CD8-positive, alpha-beta memory T cell (primary cell): ENCODE data around the gene BUD23. TPM values are rescaled to one million over a fixed set of nuclear protein-coding genes. Genes with fewer than 3 reads are reported as not detected.
"Not testable (repeated sequence)": the region's sequence is repeated elsewhere in the genome, so short reads cannot be mapped to it uniquely, and the experiment has no call there.

Experiments
- CTCF ChIA-PET: fragments of 350-600 bp; sonication (Branson Sonifier 250); formaldehyde crosslinking; loops from one replicate; lab custom pipeline; 2021; ENCODE audit warnings: antibody characterized with exemption; lab: Charles Lee
- POLR2A ChIA-PET: fragments of 350-600 bp; sonication (Branson Sonifier 250); formaldehyde crosslinking; loops from one replicate; lab custom pipeline; 2021; ENCODE audit warnings: antibody characterized with exemption; lab: Charles Lee
- DNase-seq, 5 donors: peaks; one replicate each; pipeline versions ENCODE4 v3.0.0 to v3.0.0-alpha.2; 2020 to 2022; ENCODE audit warnings: mixed read lengths in 1 of 5
- H3K27ac ChIP-seq: one replicate; pipeline ENCODE4 v1.7.0; 2013; ENCODE audit warnings: low read depth, mild to moderate bottlenecking, low read length, moderate library complexity
- H3K27me3 ChIP-seq: 2 replicates; pipeline ENCODE4 v1.7.0; 2013; ENCODE audit warnings: low read length, mild to moderate bottlenecking; ENCODE audit not compliant: insufficient read depth, poor library complexity, severe bottlenecking
- H3K36me3 ChIP-seq: 2 replicates; pipeline ENCODE4 v1.7.0; 2013; ENCODE audit warnings: mild to moderate bottlenecking, low read length, moderate library complexity; ENCODE audit not compliant: insufficient read depth
- H3K4me1 ChIP-seq: 2 replicates; pipeline ENCODE4 v1.7.0; 2013; ENCODE audit warnings: mild to moderate bottlenecking, low read length, moderate library complexity; ENCODE audit not compliant: insufficient read depth
- H3K4me3 ChIP-seq: 2 replicates; pipeline ENCODE4 v1.7.0; 2013; ENCODE audit warnings: mild to moderate bottlenecking, low read length
- H3K9me3 ChIP-seq: 2 replicates; pipeline ENCODE4 v1.7.0; 2013; ENCODE audit warnings: mild to moderate bottlenecking, low read length
- H3K27ac Mint-ChIP-seq, 8 donors: one replicate each; pipeline ENCODE4 v1.8.0; 2020 to 2021; ENCODE audit warnings: mixed read lengths in 8 of 8, mild to moderate bottlenecking in 6 of 8, inconsistent platforms in 3 of 8, moderate library complexity in 3 of 8
- H3K27me3 Mint-ChIP-seq, 2 donors: one replicate each; pipeline ENCODE4 v1.8.0; 2020 to 2021; ENCODE audit warnings: mixed read lengths in 2 of 2, mild to moderate bottlenecking in 1 of 2, moderate library complexity in 1 of 2
- H3K36me3 Mint-ChIP-seq, 3 donors: one replicate each; pipeline ENCODE4 v1.8.0; 2020 to 2021; ENCODE audit warnings: mixed read lengths in 3 of 3, inconsistent platforms in 1 of 3, mild to moderate bottlenecking in 1 of 3
- H3K4me1 Mint-ChIP-seq, 3 donors: one replicate each; pipeline ENCODE4 v1.8.0; 2020 to 2021; ENCODE audit warnings: mixed read lengths in 3 of 3, inconsistent platforms in 1 of 3, mild to moderate bottlenecking in 1 of 3
- H3K4me3 Mint-ChIP-seq, 7 donors: one replicate each; pipeline ENCODE4 v1.8.0; 2020 to 2021; ENCODE audit warnings: mixed read lengths in 7 of 7, mild to moderate bottlenecking in 6 of 7, moderate library complexity in 4 of 7, inconsistent platforms in 2 of 7
- H3K9me3 Mint-ChIP-seq, 5 donors: one replicate each; pipeline ENCODE4 v1.8.0; 2020 to 2022; ENCODE audit warnings: mixed read lengths in 5 of 5, mild to moderate bottlenecking in 3 of 5, moderate library complexity in 2 of 5, inconsistent platforms in 1 of 5
- polyA plus RNA-seq: library from polyadenylated mRNA; unstranded; fragments of 300-500 nt; fragmentation: Illumina TruSeq; gene quantifications from one replicate; pipeline ENCODE4 v1.2.3, GENCODE V29; 2021
- total RNA-seq, 2 experiments: library from RNA; stranded (reverse); gene quantifications; one replicate each; pipeline ENCODE4 v1.2.3, GENCODE V29; 2021

The BUD23 gene
- total and polyA plus RNA-seq, 3 experiments from 2014 or later: 102 to 130 (median 113) TPM

DNA sequence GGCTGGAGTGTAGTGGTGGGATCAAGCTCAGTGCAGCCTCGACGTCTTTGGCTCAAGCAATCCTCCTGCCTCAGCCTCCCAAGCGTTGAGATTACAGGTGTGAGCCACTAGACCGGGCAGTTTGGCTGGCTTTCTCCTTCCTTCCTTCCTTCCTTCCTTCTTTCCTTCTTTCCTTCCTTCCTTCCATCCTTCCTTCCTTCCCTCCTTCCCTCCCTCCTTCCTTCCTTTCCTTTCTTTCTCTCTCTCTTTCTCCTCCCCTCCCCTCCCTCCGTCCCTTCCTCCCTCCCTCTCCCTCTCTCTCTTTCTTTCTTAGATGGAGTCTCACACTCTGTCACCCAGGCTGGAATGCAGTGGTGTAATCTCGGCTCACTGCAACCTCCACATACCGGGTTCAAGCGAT lies 23.4 kb upstream of the BUD23 start:
- no peaks in the 10 kb centered on the region for H3K4me1 Mint-ChIP-seq
- no peak overlapping the region for H3K27ac ChIP-seq
- H3K27me3 ChIP-seq: peaks cover 4% of the 10 kb centered on the region
- no peaks in the 10 kb centered on the region for H3K9me3 ChIP-seq
- peaks cover 0 to 9% (median 4%) of the 10 kb centered on the region in 5 donors for H3K9me3 Mint-ChIP-seq
- no peak overlapping the region for H3K4me3 ChIP-seq
- POLR2A ChIA-PET: no interaction called here
- H3K4me1 ChIP-seq: no peaks in the 10 kb centered on the region
- peaks cover 26 to 45% of the 10 kb centered on the region in 2 donors for H3K27me3 Mint-ChIP-seq
- CTCF ChIA-PET: no interaction called here
- H3K36me3 ChIP-seq: no peaks in the 10 kb centered on the region
- H3K36me3 Mint-ChIP-seq: peaks cover 0 to 7% (median 1%) of the 10 kb centered on the region in 3 donors
- H3K27ac Mint-ChIP-seq: no peak overlapping the region
- H3K4me3 Mint-ChIP-seq: no peak overlapping the region
- no peak for DNase-seq

- POLR2A ChIA-PET: not testable (repeated sequence)
These were observed 22.8 kb upstream of the BUD23 start for GRCh38 chr7:73660594-73660993.

GRCh38 chr7:73663033-73663432 lies 20.4 kb upstream of the BUD23 start:
- peaks cover 4% of the 10 kb centered on the region for H3K27me3 ChIP-seq

More at GRCh38 chr7:73660594-73660993, 22.8 kb upstream of the BUD23 start:
- not testable (repeated sequence) for H3K4me3 Mint-ChIP-seq, H3K4me3 ChIP-seq, H3K27ac Mint-ChIP-seq, H3K36me3 Mint-ChIP-seq, H3K36me3 ChIP-seq, H3K9me3 Mint-ChIP-seq, H3K9me3 ChIP-seq, H3K4me1 Mint-ChIP-seq, H3K27ac ChIP-seq, H3K27me3 ChIP-seq, DNase-seq, H3K4me1 ChIP-seq
- CTCF ChIA-PET: interaction anchor here (1.6 kb wide), 1 partner anchor 57 kb away, joined by 3 read pairs; no protein-coding TSS in a partner anchor
- peaks cover 28 to 44% of the 10 kb centered on the region in 2 donors for H3K27me3 Mint-ChIP-seq

GRCh38 chr7:73667344-73668102 lies 15.9 kb upstream of the BUD23 start, which contains the start of gene VPS37D:
VPS37D (plus strand) TSS chr7:73667831; CDS start chr7:73667959, 128 bp downstream.
- DNase-seq: peak; percentile 88 to 95 (median 91)
- H3K27me3 Mint-ChIP-seq: peaks cover 18 to 30% of the 10 kb centered on the region in 2 donors
- Histone ChIP-seq H3K36me3 (no peaks in the 10 kb centered on the region), H3K27me3 (peaks cover 4% of the 10 kb centered on the region), H3K27ac (peak within 1 kb of the TSS; percentile 18), H3K4me1 (peaks cover 7% of the 10 kb centered on the region), H3K9me3 (no peaks in the 10 kb centered on the region), H3K4me3 (peak within 1 kb of the TSS; percentile 34)
- ChIA-PET CTCF (interaction anchor here (0.7 to 2.1 kb wide), 6 partner anchors 11 to 64 kb away, joined by 3 to 11 read pairs (median 4); no protein-coding TSS in a partner anchor), POLR2A (no interaction called here)
- H3K9me3 Mint-ChIP-seq: peaks cover 0 to 8% (median 4%) of the 10 kb centered on the region in 5 donors
- peak within 1 kb of the TSS in 6 of 8 donors; percentile 13 to 76 (median 47) for H3K27ac Mint-ChIP-seq
- peak within 1 kb of the TSS; percentile 70 to 87 (median 78) for H3K4me3 Mint-ChIP-seq
- peaks cover 0 to 7% (median 0%) of the 10 kb centered on the region in 3 donors for H3K36me3 Mint-ChIP-seq
- H3K4me1 Mint-ChIP-seq: peaks cover 6 to 12% (median 7%) of the 10 kb centered on the region in 3 donors

More at GRCh38 chr7:73663033-73663432, 20.4 kb upstream of the BUD23 start:
- peaks cover 0 to 9% (median 4%) of the 10 kb centered on the region in 5 donors for H3K9me3 Mint-ChIP-seq
- no peak for DNase-seq
- H3K4me3 Mint-ChIP-seq: no peak overlapping the region
- peaks cover 0 to 5% (median 4%) of the 10 kb centered on the region in 3 donors for H3K4me1 Mint-ChIP-seq
- no peak overlapping the region for H3K27ac ChIP-seq
- peaks cover 27 to 44% of the 10 kb centered on the region in 2 donors for H3K27me3 Mint-ChIP-seq
- H3K9me3 ChIP-seq: no peaks in the 10 kb centered on the region
- H3K4me1 ChIP-seq: no peaks in the 10 kb centered on the region
- no peak overlapping the region for H3K4me3 ChIP-seq
- ChIA-PET POLR2A (no interaction called here), CTCF (no interaction called here)
- H3K36me3 ChIP-seq: no peaks in the 10 kb centered on the region
- H3K36me3 Mint-ChIP-seq: peaks cover 0 to 7% (median 1%) of the 10 kb centered on the region in 3 donors
- peak overlapping the region in 1 of 8 donors; percentile 64 for H3K27ac Mint-ChIP-seq

DNA sequence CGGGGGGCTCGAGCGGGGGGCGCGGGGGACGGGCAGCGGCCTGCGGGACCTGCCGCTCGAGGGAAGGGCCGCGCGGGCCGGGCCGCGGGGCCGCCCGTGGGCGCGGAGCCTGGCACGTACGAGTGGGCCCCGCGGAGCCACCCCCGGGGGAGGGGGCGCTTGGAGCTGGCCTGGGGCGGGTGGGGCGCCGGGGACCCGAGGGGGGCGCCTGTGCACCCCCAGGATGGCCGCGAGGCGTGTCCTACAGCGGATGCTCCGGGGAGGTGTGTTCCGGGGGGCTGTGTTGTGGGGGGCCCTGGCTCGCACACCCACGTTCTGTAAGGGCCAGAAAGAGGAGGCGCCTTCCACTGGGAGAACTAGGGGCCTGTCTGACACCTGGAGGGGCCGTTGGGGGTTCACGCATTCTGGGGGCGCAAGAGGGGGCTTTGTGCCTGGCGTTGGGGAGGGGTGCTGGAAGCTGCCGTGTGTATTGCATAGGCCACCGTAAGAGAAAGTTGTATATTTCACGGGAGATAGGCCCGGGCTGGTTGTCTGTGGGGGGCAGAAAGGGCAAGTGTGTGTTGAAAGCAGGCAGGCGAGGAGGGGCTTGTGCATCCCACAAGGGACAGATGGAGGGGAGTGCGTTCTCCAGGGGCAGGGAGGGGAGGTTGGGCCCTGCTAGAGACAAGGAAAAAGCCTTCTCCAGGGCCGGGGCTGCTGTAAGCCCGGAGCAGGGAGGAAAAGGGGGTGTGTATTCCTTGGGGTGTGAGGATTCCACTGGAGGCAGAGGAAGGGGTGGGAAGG lies 15.1 kb upstream of the BUD23 start:
- ChIA-PET CTCF (interaction anchor here (0.7 to 2.1 kb wide), 6 partner anchors 10 to 64 kb away, joined by 3 to 11 read pairs (median 4); no protein-coding TSS in a partner anchor), POLR2A (interaction anchor here (1.0 kb wide), 1 partner anchor 102 kb away, joined by 3 read pairs; no protein-coding TSS in a partner anchor)
- H3K27ac ChIP-seq: peak overlapping the region; percentile 18
- Mint-ChIP-seq H3K27ac (peak overlapping the region in 5 of 8 donors; percentile 13 to 61 (median 47)), H3K27me3 (peaks cover 11 to 24% of the 10 kb centered on the region in 2 donors), H3K4me3 (peak overlapping the region; percentile 41 to 82 (median 76)), H3K4me1 (peaks cover 6 to 12% (median 7%) of the 10 kb centered on the region in 3 donors), H3K9me3 (peaks cover 0 to 2% (median 1%) of the 10 kb centered on the region in 5 donors), H3K36me3 (peaks cover 0 to 2% (median 0%) of the 10 kb centered on the region in 3 donors)
- DNase-seq: no peak
- peaks cover 7% of the 10 kb centered on the region for H3K4me1 ChIP-seq
- H3K27me3 ChIP-seq: peaks cover 4% of the 10 kb centered on the region
- no peaks in the 10 kb centered on the region for H3K36me3 ChIP-seq
- H3K9me3 ChIP-seq: no peaks in the 10 kb centered on the region
- peak overlapping the region; percentile 34 for H3K4me3 ChIP-seq

DNA sequence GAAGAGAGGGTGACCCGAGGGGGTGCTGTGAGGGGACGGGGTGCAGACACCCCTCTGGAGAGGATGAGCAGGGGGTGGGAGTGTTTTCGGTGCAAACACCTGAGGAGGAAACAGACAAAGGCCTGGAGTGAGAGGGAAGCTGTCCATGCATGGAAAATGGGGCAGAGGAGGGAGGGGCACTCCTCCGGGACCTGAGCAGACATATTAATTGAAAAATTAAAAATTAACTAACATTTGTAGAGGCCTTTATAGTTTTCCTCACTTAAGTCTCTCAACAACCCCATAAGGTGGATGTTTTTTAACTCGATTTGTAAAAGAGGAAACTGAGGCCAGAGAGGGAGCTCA lies 14.5 kb upstream of the BUD23 start:
- H3K27ac ChIP-seq: peak overlapping the region; percentile 18
- no peak overlapping the region for H3K4me3 ChIP-seq
- ChIA-PET POLR2A (interaction anchor here (1.0 kb wide), 2 partner anchors 49 to 103 kb away, joined by 3 to 4 read pairs; no protein-coding TSS in a partner anchor), CTCF (interaction anchor here (1.3 to 2.1 kb wide), 3 partner anchors 9 to 62 kb away, joined by 3 to 11 read pairs (median 8); no protein-coding TSS in a partner anchor)
- no peaks in the 10 kb centered on the region for H3K36me3 Mint-ChIP-seq
- peak overlapping the region in 1 of 8 donors; percentile 46 for H3K27ac Mint-ChIP-seq
- H3K27me3 ChIP-seq: peaks cover 4% of the 10 kb centered on the region
- H3K27me3 Mint-ChIP-seq: peaks cover 10 to 19% of the 10 kb centered on the region in 2 donors
- no peaks in the 10 kb centered on the region for H3K9me3 Mint-ChIP-seq
- H3K4me3 Mint-ChIP-seq: peak overlapping the region; percentile 41 to 78 (median 74)
- H3K36me3 ChIP-seq: no peaks in the 10 kb centered on the region
- H3K4me1 Mint-ChIP-seq: peaks cover 6 to 12% (median 7%) of the 10 kb centered on the region in 3 donors
- peaks cover 7% of the 10 kb centered on the region for H3K4me1 ChIP-seq
- DNase-seq: no peak
- H3K9me3 ChIP-seq: no peaks in the 10 kb centered on the region

DNA sequence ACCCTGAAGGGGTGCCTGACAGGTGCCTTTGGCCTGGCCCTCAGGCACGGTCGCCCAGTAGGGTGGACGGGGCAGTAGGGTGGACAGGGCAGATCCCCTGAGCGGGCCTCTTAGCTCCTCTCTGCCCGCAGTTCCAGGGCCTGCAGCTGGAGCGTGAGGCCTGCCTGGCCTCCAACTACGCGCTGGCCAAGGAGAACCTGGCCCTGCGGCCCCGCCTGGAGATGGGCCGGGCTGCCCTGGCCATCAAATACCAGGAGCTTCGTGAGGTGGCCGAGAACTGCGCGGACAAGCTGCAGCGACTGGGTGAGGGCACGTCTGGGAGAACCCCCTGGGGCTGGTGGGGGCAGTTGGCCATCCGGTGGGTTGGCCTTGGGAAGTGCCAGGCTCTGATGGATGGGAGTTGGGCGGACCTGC lies 14.1 kb upstream of the BUD23 start:
- POLR2A ChIA-PET: interaction anchor here (1.0 kb wide), 1 partner anchor 48 kb away, joined by 4 read pairs; no protein-coding TSS in a partner anchor

More for the DNA sequence above, 14.1 kb upstream of the BUD23 start:
- Mint-ChIP-seq H3K9me3 (no peaks in the 10 kb centered on the region), H3K36me3 (no peaks in the 10 kb centered on the region), H3K4me1 (peaks cover 6 to 12% (median 7%) of the 10 kb centered on the region in 3 donors), H3K4me3 (no peak overlapping the region), H3K27ac (no peak overlapping the region), H3K27me3 (peaks cover 6 to 15% of the 10 kb centered on the region in 2 donors)
- DNase-seq: no peak
- no peak overlapping the region for H3K4me3 ChIP-seq
- peaks cover 7% of the 10 kb centered on the region for H3K4me1 ChIP-seq
- peaks cover 4% of the 10 kb centered on the region for H3K27me3 ChIP-seq
- H3K9me3 ChIP-seq: no peaks in the 10 kb centered on the region
- H3K36me3 ChIP-seq: no peaks in the 10 kb centered on the region
- CTCF ChIA-PET: interaction anchor here (2.1 kb wide), 1 partner anchor 9 kb away, joined by 8 read pairs; no protein-coding TSS in a partner anchor
- H3K27ac ChIP-seq: no peak overlapping the region
